Fibroblast of lung (primary cell): Measurements from ENCODE around the gene NCKAP5. TPM values are rescaled to one million over a fixed set of nuclear protein-coding genes. Genes with fewer than 3 reads are reported as not detected.

Experiments used
- DNase-seq, 2 donors: peaks; one replicate each; pipeline versions ENCODE4 v3.0.0 to v3.0.0-alpha.2; 2010; ENCODE audit warnings: low read depth in 2 of 2
- H2AFZ ChIP-seq: 2 replicates; pipeline ENCODE4 v1.5.1; 2012; ENCODE audit warnings: low read length, control low read depth, inconsistent platforms
- H3K27ac ChIP-seq: 2 replicates; pipeline ENCODE4 v1.5.1; 2011; ENCODE audit warnings: low read length, control low read depth; ENCODE audit not compliant: insufficient read depth
- H3K27me3 ChIP-seq: 2 replicates; pipeline ENCODE4 v1.5.1; 2011; ENCODE audit warnings: mild to moderate bottlenecking, low read length; ENCODE audit not compliant: control insufficient read depth, insufficient read depth
- H3K36me3 ChIP-seq: 2 replicates; pipeline ENCODE4 v1.5.1; 2011; ENCODE audit warnings: low read length; ENCODE audit not compliant: control insufficient read depth, insufficient read depth
- H3K4me1 ChIP-seq: 2 replicates; pipeline ENCODE4 v1.5.1; 2011; ENCODE audit warnings: low read length; ENCODE audit not compliant: control insufficient read depth, insufficient read depth; ENCODE audit errors: extremely low read depth
- H3K4me2 ChIP-seq: 2 replicates; pipeline ENCODE4 v1.5.1; 2011; ENCODE audit warnings: low read length, control low read depth; ENCODE audit not compliant: insufficient read depth; ENCODE audit errors: extremely low read depth
- H3K4me3 ChIP-seq, 4 experiments: fragments of 200-600 bp in 1 of 4; sonication (generic) in 1 of 4; replicated peaks in 1 of 4; 2 replicates each; pipeline ENCODE4 v1.5.1; 2011 to 2016; ENCODE audit warnings: low read length in 4 of 4, low read depth in 3 of 4, mild to moderate bottlenecking in 3 of 4, control low read depth in 2 of 4, inconsistent platforms in 1 of 4, mixed read lengths in 1 of 4; ENCODE audit not compliant: insufficient read depth in 1 of 4; ENCODE audit errors: control extremely low read depth in 1 of 4
- H3K79me2 ChIP-seq: 2 replicates; pipeline ENCODE4 v1.5.1; 2012; ENCODE audit warnings: mild to moderate bottlenecking, low read length, inconsistent platforms; ENCODE audit not compliant: control insufficient read depth, insufficient read depth
- H3K9ac ChIP-seq: 2 replicates; pipeline ENCODE4 v1.5.1; 2011; ENCODE audit warnings: mild to moderate bottlenecking, low read length, control low read depth; ENCODE audit not compliant: insufficient read depth
- H3K9me3 ChIP-seq: 2 replicates; pipeline ENCODE4 v1.5.1; 2012; ENCODE audit warnings: low read depth, low read length; ENCODE audit not compliant: control insufficient read depth, insufficient read depth
- H4K20me1 ChIP-seq: 2 replicates; pipeline ENCODE4 v1.5.1; 2011; ENCODE audit warnings: low read length; ENCODE audit not compliant: control insufficient read depth, insufficient read depth; ENCODE audit errors: extremely low read depth
- CTCF ChIP-seq, 2 donors: IDR thresholded peaks in 1 of 2; conservative IDR thresholded peaks in 1 of 2; 1 replicate in 1 of 2; 2 replicates in 1 of 2; pipeline ENCODE4 v1.5.1; 2011 to 2012; ENCODE audit warnings: low read length in 2 of 2, control low read depth in 1 of 2, inconsistent platforms in 1 of 2, low read depth in 1 of 2, mild to moderate bottlenecking in 1 of 2
- EZH2 ChIP-seq: IDR thresholded peaks from 2 replicates; pipeline ENCODE4 v1.5.1; 2012; ENCODE audit warnings: low read length, control low read depth, mild to moderate bottlenecking; ENCODE audit errors: missing control alignments
- polyA plus RNA-seq, 2 donors: library from polyadenylated mRNA; depleted of rRNA in 1 of 2; stranded (reverse) in 1 of 2; unstranded in 1 of 2; fragments of >200 nt; gene quantifications; 2 replicates each; pipeline ENCODE4 v1.2.1, GENCODE V29; 2011 to 2012; ENCODE audit warnings: missing spikeins in 1 of 2
- total RNA-seq: library from RNA; depleted of rRNA; stranded (reverse); fragments of >200 nt; gene quantifications from 2 replicates; pipeline ENCODE4 v1.2.1, GENCODE V29; 2014

NCKAP5 gene
- total and polyA plus RNA-seq, 2 donors (not counting 1 experiment from before 2014, with no cell fraction given) = 2.6 to 6.2 TPM

GRCh38 chr2:133600266-133600928 is 32.1 kb upstream of the NCKAP5 start:
- TF ChIP-seq EZH2 (no peak), CTCF (conservative IDR thresholded peaks at IDR 0.05 in 1 of 2, IDR thresholded peaks at IDR 0.05 in 1 of 2; ENCODE audit: low read depth in 1 of 2, low read length in 2 of 2) (no peak)
- no peak overlapping the region for H3K4me3 ChIP-seq
- H3K4me2 ChIP-seq = no peak overlapping the region
- peaks cover 4% of the 10 kb centered on the region for H3K4me1 ChIP-seq
- H3K27ac ChIP-seq = no peak overlapping the region
- DNase-seq = no peak
- H2AFZ ChIP-seq = no peak overlapping the region
- peaks cover 3% of the 10 kb centered on the region for H3K27me3 ChIP-seq
- H3K9ac ChIP-seq = no peak overlapping the region
- H4K20me1 ChIP-seq = no peaks in the 10 kb centered on the region
- H3K79me2 ChIP-seq = no peaks in the 10 kb centered on the region
- H3K36me3 ChIP-seq = no peaks in the 10 kb centered on the region
- H3K9me3 ChIP-seq = no peaks in the 10 kb centered on the region

GRCh38 chr2:133599811-133600210 is 31.5 kb upstream of the NCKAP5 start:
- no peak for TF ChIP-seq CTCF (conservative IDR thresholded peaks at IDR 0.05 in 1 of 2, IDR thresholded peaks at IDR 0.05 in 1 of 2; ENCODE audit: low read depth in 1 of 2, low read length in 2 of 2)
- no peak for TF ChIP-seq EZH2
- no peaks in the 10 kb centered on the region for H3K79me2 ChIP-seq
- no peaks in the 10 kb centered on the region for H3K9me3 ChIP-seq
- H3K27ac ChIP-seq = no peak overlapping the region
- H3K27me3 ChIP-seq = peaks cover 3% of the 10 kb centered on the region
- H4K20me1 ChIP-seq = no peaks in the 10 kb centered on the region
- no peaks in the 10 kb centered on the region for H3K36me3 ChIP-seq
- no peak overlapping the region for H3K9ac ChIP-seq
- H3K4me2 ChIP-seq = no peak overlapping the region
- no peak overlapping the region for H2AFZ ChIP-seq
- no peak for DNase-seq
- H3K4me1 ChIP-seq = peaks cover 4% of the 10 kb centered on the region
- no peak overlapping the region for H3K4me3 ChIP-seq

GRCh38 chr2:133599211-133599803 is 31.0 kb upstream of the NCKAP5 start:
- Histone ChIP-seq H3K9ac (no peak overlapping the region), H3K4me3 (no peak overlapping the region), H2AFZ (no peak overlapping the region), H3K4me2 (no peak overlapping the region), H4K20me1 (no peaks in the 10 kb centered on the region), H3K36me3 (no peaks in the 10 kb centered on the region), H3K27me3 (peaks cover 3% of the 10 kb centered on the region), H3K79me2 (no peaks in the 10 kb centered on the region), H3K27ac (no peak overlapping the region), H3K4me1 (peaks cover 4% of the 10 kb centered on the region), H3K9me3 (no peaks in the 10 kb centered on the region)
- no peak for DNase-seq
- TF ChIP-seq EZH2 = no peak
- TF ChIP-seq CTCF (conservative IDR thresholded peaks at IDR 0.05 in 1 of 2, IDR thresholded peaks at IDR 0.05 in 1 of 2; ENCODE audit: low read depth in 1 of 2, low read length in 2 of 2) = no peak
